ENCODE measurements around the gene STAMBPL1.

The STAMBPL1 gene

DNA sequence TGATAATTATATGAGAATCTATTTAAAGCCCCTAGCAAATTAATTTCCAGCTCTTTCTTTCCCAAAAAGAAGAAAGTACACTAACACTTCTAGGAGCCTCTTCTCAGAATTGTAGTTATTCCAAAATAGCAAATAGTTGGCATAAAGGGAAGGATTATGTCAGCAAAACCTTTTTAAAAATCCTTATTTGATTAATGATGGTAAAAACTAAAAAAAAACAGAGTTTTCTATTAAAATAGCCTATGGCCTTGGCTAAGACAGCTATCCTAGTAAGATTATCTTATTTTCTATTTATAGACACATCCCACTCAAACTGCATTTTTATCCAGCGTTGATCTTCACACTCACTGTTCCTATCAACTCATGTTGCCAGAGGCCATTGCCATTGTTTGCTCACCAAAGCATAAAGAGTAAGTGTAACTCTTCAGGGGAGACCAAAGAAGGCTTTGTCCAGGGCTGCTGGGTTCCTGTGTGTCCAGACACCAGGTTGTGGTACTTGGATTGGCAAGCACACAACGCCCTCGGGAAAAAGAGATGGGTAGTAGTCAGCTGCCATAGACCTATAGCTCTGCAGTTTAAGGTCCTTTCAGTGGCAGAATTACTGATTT lies 41.0 kb downstream of the STAMBPL1 start:
- no peak overlapping the region for H3K27ac ChIP-seq
- H3K9me3 ChIP-seq: no peaks in the 10 kb centered on the region
- no peaks in the 10 kb centered on the region for H3K36me3 ChIP-seq
- peaks cover 8 to 11% of the 10 kb centered on the region in 2 experiments for H3K4me1 ChIP-seq (ENCODE audit: control insufficient read depth in 1 of 2, insufficient read depth in 1 of 2, low read depth in 1 of 2, low read length in 1 of 2)
- TF ChIP-seq, protein P1, sequence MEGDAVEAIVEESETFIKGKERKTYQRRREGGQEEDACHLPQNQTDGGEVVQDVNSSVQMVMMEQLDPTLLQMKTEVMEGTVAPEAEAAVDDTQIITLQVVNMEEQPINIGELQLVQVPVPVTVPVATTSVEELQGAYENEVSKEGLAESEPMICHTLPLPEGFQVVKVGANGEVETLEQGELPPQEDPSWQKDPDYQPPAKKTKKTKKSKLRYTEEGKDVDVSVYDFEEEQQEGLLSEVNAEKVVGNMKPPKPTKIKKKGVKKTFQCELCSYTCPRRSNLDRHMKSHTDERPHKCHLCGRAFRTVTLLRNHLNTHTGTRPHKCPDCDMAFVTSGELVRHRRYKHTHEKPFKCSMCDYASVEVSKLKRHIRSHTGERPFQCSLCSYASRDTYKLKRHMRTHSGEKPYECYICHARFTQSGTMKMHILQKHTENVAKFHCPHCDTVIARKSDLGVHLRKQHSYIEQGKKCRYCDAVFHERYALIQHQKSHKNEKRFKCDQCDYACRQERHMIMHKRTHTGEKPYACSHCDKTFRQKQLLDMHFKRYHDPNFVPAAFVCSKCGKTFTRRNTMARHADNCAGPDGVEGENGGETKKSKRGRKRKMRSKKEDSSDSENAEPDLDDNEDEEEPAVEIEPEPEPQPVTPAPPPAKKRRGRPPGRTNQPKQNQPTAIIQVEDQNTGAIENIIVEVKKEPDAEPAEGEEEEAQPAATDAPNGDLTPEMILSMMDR (IDR thresholded peaks at IDR 0.05): no peak
- no peaks in the 10 kb centered on the region for H3K27me3 ChIP-seq
- no peak overlapping the region for H3K4me3 ChIP-seq (ENCODE audit: low read depth in 1 of 2, low read length in 1 of 2)

DNA sequence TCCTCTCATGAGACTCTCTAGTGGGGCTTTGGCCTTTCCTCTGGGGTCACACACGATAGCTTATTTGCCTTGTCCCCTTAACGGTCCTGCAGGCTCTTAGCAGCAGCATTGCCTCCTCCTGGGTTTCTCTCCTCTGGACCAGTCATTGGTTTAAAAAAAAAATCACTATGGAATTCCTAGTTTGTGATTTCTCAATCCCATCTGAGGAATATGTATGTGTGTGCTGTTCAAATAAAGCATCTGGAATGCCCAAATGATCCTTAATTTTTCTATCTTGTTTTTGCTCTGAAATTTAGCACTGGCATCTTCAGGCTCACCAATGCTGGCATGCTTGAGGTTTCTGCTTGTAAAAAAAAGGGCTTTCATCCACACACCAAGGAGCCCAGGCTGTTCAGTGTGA lies 42.0 kb downstream of the STAMBPL1 start:
- Histone ChIP-seq H3K36me3 (no peaks in the 10 kb centered on the region), H3K4me3 (ENCODE audit: low read depth in 1 of 2, low read length in 1 of 2) (no peak overlapping the region), H3K9me3 (no peaks in the 10 kb centered on the region), H3K4me1 (ENCODE audit: control insufficient read depth in 1 of 2, insufficient read depth in 1 of 2, low read depth in 1 of 2, low read length in 1 of 2) (peaks cover 15% of the 10 kb centered on the region in 2 experiments), H3K27me3 (no peaks in the 10 kb centered on the region), H3K27ac (no peak overlapping the region)
- TF ChIP-seq, protein P1 (IDR thresholded peaks at IDR 0.05): no peak

DNA sequence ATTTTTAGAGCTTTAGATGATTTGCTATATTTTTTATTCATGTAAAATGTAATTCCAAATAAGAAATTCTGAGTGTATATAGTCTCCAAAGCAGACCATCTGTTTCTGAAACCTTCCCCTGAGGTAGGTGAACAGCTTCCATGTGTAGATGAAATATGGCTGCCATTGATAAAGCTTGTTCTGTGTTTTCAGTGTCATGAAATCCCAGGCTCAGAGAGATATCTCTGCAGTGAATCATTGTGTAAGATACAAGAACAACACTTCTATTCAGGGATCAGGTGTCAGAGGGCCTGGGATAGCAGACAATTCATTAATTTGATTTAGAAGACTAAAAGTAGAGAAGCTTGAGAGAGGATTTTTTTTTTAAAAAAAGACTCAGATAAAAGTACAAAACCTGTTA lies 43.5 kb downstream of the STAMBPL1 start:
- Histone ChIP-seq H3K27me3 (no peaks in the 10 kb centered on the region), H3K9me3 (no peaks in the 10 kb centered on the region), H3K36me3 (no peaks in the 10 kb centered on the region), H3K4me1 (ENCODE audit: control insufficient read depth in 1 of 2, insufficient read depth in 1 of 2, low read depth in 1 of 2, low read length in 1 of 2) (peaks cover 22 to 24% of the 10 kb centered on the region in 2 experiments), H3K27ac (no peak overlapping the region), H3K4me3 (ENCODE audit: low read depth in 1 of 2, low read length in 1 of 2) (no peak overlapping the region)
- TF ChIP-seq, protein P1 (IDR thresholded peaks at IDR 0.05): no peak

DNA sequence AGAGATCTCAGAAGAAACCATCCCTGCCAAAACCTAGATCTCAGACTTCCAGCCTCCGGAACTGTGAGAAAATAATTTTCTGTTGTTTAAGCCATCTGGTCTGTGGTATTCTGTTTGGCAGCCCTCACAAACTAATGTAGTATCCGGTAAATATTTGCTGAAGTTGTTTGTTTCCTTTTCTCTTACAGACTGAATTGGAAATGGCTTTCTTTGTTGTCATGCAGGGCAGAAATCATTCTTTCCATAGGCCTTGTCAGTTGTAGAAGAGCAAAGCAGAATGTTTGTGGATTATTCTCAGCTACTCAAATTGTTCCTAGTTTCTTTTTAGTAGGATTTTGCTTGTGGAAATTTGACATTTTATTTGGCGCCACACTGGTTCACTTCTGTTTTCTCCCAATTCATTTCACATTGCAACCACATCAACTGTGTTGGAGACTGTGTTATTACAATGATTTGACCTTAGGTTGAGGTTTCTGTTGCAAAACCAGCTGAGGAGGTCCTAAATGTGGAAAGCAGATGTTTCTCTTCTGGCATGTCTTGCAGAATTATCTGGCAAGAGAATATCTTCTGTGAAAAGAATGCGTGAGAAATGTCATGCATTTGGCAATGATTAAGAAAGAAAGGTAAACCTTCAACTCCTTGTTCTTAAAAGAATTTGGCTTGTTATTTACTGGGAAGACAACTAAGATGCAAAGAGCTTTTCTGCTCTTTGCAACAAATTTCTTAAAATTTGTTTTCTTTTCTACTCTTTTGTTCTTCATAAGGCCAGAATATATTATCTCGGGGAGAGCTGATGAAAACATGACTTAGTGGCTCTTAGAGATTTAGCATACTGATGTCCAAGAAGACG lies 46.7 kb downstream of the STAMBPL1 start:
- peaks cover 24 to 26% of the 10 kb centered on the region in 2 experiments for H3K4me1 ChIP-seq (ENCODE audit: control insufficient read depth in 1 of 2, insufficient read depth in 1 of 2, low read depth in 1 of 2, low read length in 1 of 2)
- TF ChIP-seq, protein P1 (IDR thresholded peaks at IDR 0.05): no peak
- H3K27me3 ChIP-seq: no peaks in the 10 kb centered on the region
- H3K4me3 ChIP-seq (ENCODE audit: low read depth in 1 of 2, low read length in 1 of 2): no peak overlapping the region
- H3K9me3 ChIP-seq: no peaks in the 10 kb centered on the region
- H3K27ac ChIP-seq: peak overlapping the region; percentile 66
- no peaks in the 10 kb centered on the region for H3K36me3 ChIP-seq

DNA sequence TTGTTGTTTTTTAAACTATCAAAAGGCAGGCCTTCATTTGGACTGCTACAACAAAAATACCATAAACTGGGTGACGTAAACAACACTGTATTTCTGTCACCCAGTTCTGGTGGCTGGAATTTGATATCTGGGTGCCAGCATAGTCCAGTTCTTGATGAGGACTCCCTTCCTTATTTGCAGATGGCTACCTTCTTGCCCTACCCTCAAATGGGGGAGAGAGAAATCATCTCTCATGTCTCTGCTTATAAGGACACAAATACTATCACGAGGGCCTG lies 47.3 kb downstream of the STAMBPL1 start:
- Histone ChIP-seq H3K4me3 (ENCODE audit: low read depth in 1 of 2, low read length in 1 of 2) (no peak overlapping the region), H3K27ac (peak overlapping the region; percentile 66), H3K9me3 (no peaks in the 10 kb centered on the region), H3K4me1 (ENCODE audit: control insufficient read depth in 1 of 2, insufficient read depth in 1 of 2, low read depth in 1 of 2, low read length in 1 of 2) (peaks cover 26 to 28% of the 10 kb centered on the region in 2 experiments), H3K36me3 (no peaks in the 10 kb centered on the region), H3K27me3 (no peaks in the 10 kb centered on the region)
- TF ChIP-seq, protein P1 (IDR thresholded peaks at IDR 0.05): no peak

Measured in neutrophil (primary cell).